HPDE6-E6E7 (cell line): Measurements from ENCODE around the gene CACNB4.

ENCODE experiments used
- DNase-seq: peaks from one replicate; pipeline ENCODE4 v3.0.0; 2011; ENCODE audit warnings: missing footprints; ENCODE audit errors: extremely low spot score

Gene CACNB4

GRCh38 chr2:152088006-152088405 lies 10.8 kb downstream of the CACNB4 start:
- DNase-seq: no peak

- DNase-seq: no peak
Observed at GRCh38 chr2:152086231-152086630, 12.6 kb downstream of the CACNB4 start.

GRCh38 chr2:152084076-152084475 lies 14.8 kb downstream of the CACNB4 start:
- no peak for DNase-seq

GRCh38 chr2:152083202-152083875 lies 15.5 kb downstream of the CACNB4 start:
- DNase-seq: no peak

GRCh38 chr2:152078662-152079061 lies 20.2 kb downstream of the CACNB4 start:
- no peak for DNase-seq

GRCh38 chr2:152078023-152078422 lies 20.8 kb downstream of the CACNB4 start:
- no peak for DNase-seq

GRCh38 chr2:152075461-152076050 lies 23.3 kb downstream of the CACNB4 start:
- DNase-seq: no peak

- DNase-seq: no peak
Observed at GRCh38 chr2:152072011-152072410, 26.8 kb downstream of the CACNB4 start.

- DNase-seq: no peak
Observed at GRCh38 chr2:152071518-152071917, 27.3 kb downstream of the CACNB4 start.

- no peak for DNase-seq
Observed at GRCh38 chr2:152071092-152071491, 27.8 kb downstream of the CACNB4 start.

GRCh38 chr2:152068226-152068625 lies 30.6 kb downstream of the CACNB4 start:
- DNase-seq: no peak

- DNase-seq: no peak
Observed at GRCh38 chr2:152067823-152068222, 31.0 kb downstream of the CACNB4 start.

GRCh38 chr2:152065945-152066344 lies 32.9 kb downstream of the CACNB4 start:
- no peak for DNase-seq

GRCh38 chr2:152064001-152064400 lies 34.8 kb downstream of the CACNB4 start:
- DNase-seq: no peak

- DNase-seq: no peak
Observed at GRCh38 chr2:152063325-152063924, 35.4 kb downstream of the CACNB4 start.

- DNase-seq: no peak
Observed at GRCh38 chr2:152062125-152063091, 36.4 kb downstream of the CACNB4 start.

- DNase-seq: no peak
Observed at GRCh38 chr2:152061383-152061782, 37.5 kb downstream of the CACNB4 start.

GRCh38 chr2:152058655-152059054 lies 40.2 kb downstream of the CACNB4 start:
- DNase-seq: no peak

GRCh38 chr2:152056418-152056817 lies 42.4 kb downstream of the CACNB4 start:
- DNase-seq: no peak

GRCh38 chr2:152055366-152056108 lies 43.3 kb downstream of the CACNB4 start:
- no peak for DNase-seq

GRCh38 chr2:152054593-152054992 lies 44.3 kb downstream of the CACNB4 start:
- DNase-seq: no peak
